GM12878 (cell line): ENCODE measurements around the gene RAPH1. TPM values are rescaled to one million over a fixed set of nuclear protein-coding genes. Genes with fewer than 3 reads are reported as not detected.

Source experiments
- ATAC-seq: fragments of 200-7000 bp; cut with Tn5 transposase; 3 replicates; pipeline ENCODE4 v1.9.1; 2020; ENCODE audit warnings: mild to moderate bottlenecking, moderate library complexity
- BruUV-seq: library from RNA; stranded (reverse); fragments of 400-500 nt; replicated peaks from 2 replicates; lab custom pipeline; 2021; lab: Mats Ljungman, UMichigan
- CTCF ChIA-PET: fragments of 300-600 bp; sonication (Branson Sonifier 250); formaldehyde crosslinking; extraction: SDS; loops from one replicate; lab custom pipeline; 2021; ENCODE audit warnings: inconsistent platforms; lab: Yijun Ruan, JAX
- POLR2A ChIA-PET: fragments of 350-600 bp; formaldehyde crosslinking; extraction: SDS; loops from one replicate; lab custom pipeline; 2021; ENCODE audit warnings: inconsistent platforms; lab: Charles Lee
- RAD21 ChIA-PET: fragments of 300-600 bp; sonication (Branson Sonifier 250); formaldehyde crosslinking; loops from one replicate; lab custom pipeline; 2023; ENCODE audit warnings: antibody characterized with exemption; ENCODE audit not compliant: unreplicated experiment; lab: Charles Lee
- SMC1A ChIA-PET: fragments of 300-600 bp; sonication (Branson Sonifier 250); formaldehyde crosslinking; loops from one replicate; lab custom pipeline; 2023; ENCODE audit not compliant: unreplicated experiment, uncharacterized antibody; lab: Charles Lee
- DNase-seq: peaks from one replicate; pipeline ENCODE4 v3.0.0-alpha.2; 2011; ENCODE audit warnings: low read depth, low spot score
- FAIRE-seq: peaks from 3 replicates; lab custom pipeline; 2011; peaks lifted over from hg19 to GRCh38; lab: Jason Lieb, UNC
- H2AFZ ChIP-seq: 2 replicates; pipeline ENCODE4 v1.6.0; 2011; ENCODE audit warnings: low read depth, low read length, control low read depth; ENCODE audit not compliant: control insufficient read depth
- H3K27ac ChIP-seq: 2 replicates; pipeline ENCODE4 v1.5.1; 2011; ENCODE audit warnings: control low read depth; ENCODE audit not compliant: control insufficient read depth, insufficient read depth
- H3K27me3 ChIP-seq, 2 experiments: replicated peaks in 1 of 2; 2 replicates each; pipeline versions ENCODE4 v1.6.0 to v1.6.1; 2011; ENCODE audit warnings: low read length in 1 of 2; ENCODE audit not compliant: control insufficient read depth in 2 of 2, insufficient read depth in 2 of 2
- H3K36me3 ChIP-seq, 2 experiments: 2 replicates each; pipeline ENCODE4 v1.5.1; 2011; ENCODE audit warnings: low read length in 1 of 2; ENCODE audit not compliant: control insufficient read depth in 2 of 2, insufficient read depth in 2 of 2
- H3K4me1 ChIP-seq: 2 replicates; pipeline ENCODE4 v1.6.1; 2011; ENCODE audit warnings: mild to moderate bottlenecking, low read length, moderate library complexity, mixed read lengths; ENCODE audit not compliant: control insufficient read depth, insufficient read depth
- H3K4me2 ChIP-seq: 2 replicates; pipeline ENCODE4 v1.6.0; 2011; ENCODE audit warnings: control low read depth; ENCODE audit not compliant: control insufficient read depth, insufficient read depth
- H3K4me3 ChIP-seq: fragments of 200-600 bp; sonication (generic); 2 replicates; pipeline ENCODE4 v1.5.1; 2016
- H3K79me2 ChIP-seq: 2 replicates; pipeline ENCODE4 v1.6.0; 2011; ENCODE audit warnings: low read length; ENCODE audit not compliant: control insufficient read depth, insufficient read depth
- H3K9ac ChIP-seq: 2 replicates; pipeline ENCODE4 v1.8.0; 2011; ENCODE audit warnings: low read length, control low read depth, mixed read lengths; ENCODE audit not compliant: control insufficient read depth, insufficient read depth
- H3K9me3 ChIP-seq: replicated peaks from 3 replicates; pipeline ENCODE4 v1.5.1; 2011; ENCODE audit warnings: mild to moderate bottlenecking, low read length; ENCODE audit not compliant: control insufficient read depth, insufficient read depth
- H4K20me1 ChIP-seq: 2 replicates; pipeline ENCODE4 v1.6.0; 2011; ENCODE audit not compliant: control insufficient read depth, insufficient read depth
- ATF3 ChIP-seq: IDR thresholded peaks from 2 replicates; pipeline ENCODE4 v1.6.1; 2011; ENCODE audit warnings: low read depth, mild to moderate bottlenecking, low read length, moderate library complexity, borderline replicate concordance; ENCODE audit errors: extremely low read depth
- CEBPZ ChIP-seq: fragments of 150-350 bp; IDR thresholded peaks from 2 replicates; pipeline ENCODE4 v1.6.1; 2016; ENCODE audit warnings: low read depth, low read length
- FOS ChIP-seq: IDR thresholded peaks from 3 replicates; pipeline ENCODE4 v1.6.1; 2011; ENCODE audit warnings: borderline replicate concordance; ENCODE audit not compliant: insufficient read length; ENCODE audit errors: extremely low read depth
- IKZF1 ChIP-seq: fragments of 450-650 bp; conservative IDR thresholded peaks from 2 replicates; pipeline ENCODE4 v1.6.1; 2017; ENCODE audit warnings: antibody characterized with exemption, mild to moderate bottlenecking
- RB1 ChIP-seq: fragments of 450-650 bp; formaldehyde crosslinking; IDR thresholded peaks from 2 replicates; pipeline ENCODE4 v1.6.1; 2017; ENCODE audit warnings: mild to moderate bottlenecking, borderline replicate concordance
- SP1 ChIP-seq: IDR thresholded peaks from one replicate; pipeline ENCODE4 v1.6.1; 2011; ENCODE audit warnings: low read depth, low read length
- YY1 ChIP-seq: IDR thresholded peaks from 2 replicates; pipeline ENCODE4 v1.6.1; 2011; ENCODE audit warnings: low read depth, mild to moderate bottlenecking, low read length
- ZNF24 ChIP-seq: fragments of 450-650 bp; IDR thresholded peaks from 2 replicates; pipeline ENCODE4 v1.6.1; 2017; ENCODE audit warnings: antibody characterized with exemption, mild to moderate bottlenecking
- ZNF384 ChIP-seq: IDR thresholded peaks from 2 replicates; pipeline ENCODE4 v1.6.1; 2012; ENCODE audit warnings: low read depth, mild to moderate bottlenecking, low read length, improper control_type of control experiment, borderline replicate concordance
- ZNF622 ChIP-seq: fragments of 450-650 bp; IDR thresholded peaks from 2 replicates; pipeline ENCODE4 v1.6.1; 2017; ENCODE audit warnings: mild to moderate bottlenecking, inconsistent platforms
- ZZZ3 ChIP-seq: IDR thresholded peaks from 2 replicates; pipeline ENCODE4 v1.6.1; 2011; ENCODE audit warnings: low read depth; ENCODE audit not compliant: control insufficient read depth, insufficient read length
- WGBS: methylation state at CpG from one replicate; pipeline ENCODE4 v1.1.6; 2016; ENCODE audit warnings: low lambda C conversion rate; ENCODE audit not compliant: insufficient replicate concordance, insufficient coverage; ENCODE audit errors: missing lambda C conversion rate; 5-methylcytosine and 5-hydroxymethylcytosine counted together
- in situ Hi-C: fragments of 300-500 bp; cut with MboI; formaldehyde crosslinking; loops from 9 replicates; pipeline ENCODE4 v1.14.3; 2018; ENCODE audit warnings: mixed read lengths
- intact Hi-C: fragments of 100-400 bp; cut with micrococcal nuclease; formaldehyde crosslinking; loops from one replicate; pipeline ENCODE4 v1.14.2; 2022; ENCODE audit not compliant: unreplicated experiment
- polyA plus RNA-seq, 11 experiments: library from polyadenylated mRNA; depleted of rRNA in 4 of 11; unstranded in 6 of 11; stranded (reverse) in 5 of 11; fragments of >200 nt; fragmentation: Nextera tagmentation in 4 of 11; fragmentation: Illumina TruSeq in 1 of 11; extraction: Ambion mirVana in 4 of 11; extraction: Trizol in 1 of 11; gene quantifications; 1 replicate in 1 of 11; 2 replicates in 10 of 11; pipeline versions ENCODE4 v1.2.1 to v1.2.3, GENCODE V29; 2011 to 2016; ENCODE audit warnings: inconsistent platforms in 2 of 11, missing spikeins in 2 of 11, low read depth in 1 of 11
- total RNA-seq, 4 experiments: library from RNA; depleted of rRNA in 3 of 4; stranded (reverse); fragments of >200 nt in 3 of 4; fragmentation: Illumina TruSeq in 1 of 4; extraction: Trizol in 1 of 4; gene quantifications; 2 replicates each; pipeline versions ENCODE4 v1.2.1 to v1.2.3, GENCODE V29; 2013 to 2021

The RAPH1 gene
- total and polyA plus RNA-seq, 10 of the 15 experiments (the other 5 are each of a cell fraction or from before 2014, with no cell fraction given) = 0.09 to 0.90 (median 0.21) TPM; not detected in 7

- no peak for FAIRE-seq
- BruUV-seq = no TSS peak
- RAD21 ChIA-PET = no interaction called here
- no peak overlapping the region for H3K27ac ChIP-seq
- no peak for DNase-seq
- H3K9me3 ChIP-seq = no peaks in the 10 kb centered on the region
- POLR2A ChIA-PET = no interaction called here
- no peaks in the 10 kb centered on the region for H3K36me3 ChIP-seq
- no peak overlapping the region for H3K9ac ChIP-seq
- no peaks in the 10 kb centered on the region for H3K79me2 ChIP-seq
- TF ChIP-seq SP1 = no peak
- TF ChIP-seq ATF3 = no peak
- no peak for TF ChIP-seq YY1
- no peak for TF ChIP-seq ZNF622
- TF ChIP-seq CEBPZ = no peak
- no peak for TF ChIP-seq ZNF24
- no peak for TF ChIP-seq ZZZ3
- no peak for TF ChIP-seq FOS
- no peak for TF ChIP-seq IKZF1
- TF ChIP-seq ZNF384 = no peak
- no peak for TF ChIP-seq RB1
- intact Hi-C loops (no loop called here), in situ Hi-C loops (loop anchor here (10.0 kb wide), 1 partner anchor 867 kb away; no protein-coding TSS in a partner anchor)
- H2AFZ ChIP-seq = no peak overlapping the region
- CTCF ChIA-PET = interaction anchor here (0.5 kb wide), 1 partner anchor 120 kb away, joined by 3 read pairs; no protein-coding TSS in a partner anchor
- no peak overlapping the region for H3K4me2 ChIP-seq
- WGBS = 99% methylated on average over 3 of the region's 3 CpGs
- H3K4me3 ChIP-seq = no peak overlapping the region
- no peaks in the 10 kb centered on the region for H4K20me1 ChIP-seq
- SMC1A ChIA-PET = interaction anchor here (1.7 kb wide), 1 partner anchor 8 kb away, joined by 3 read pairs; no protein-coding TSS in a partner anchor
- H3K27me3 ChIP-seq = no peaks in the 10 kb centered on the region
- H3K4me1 ChIP-seq = no peaks in the 10 kb centered on the region
- no peak for ATAC-seq
These were observed 93.6 kb downstream of the RAPH1 start for GRCh38 chr2:203441463-203441862.
